Measurements from ENCODE around the gene PHLDB1. TPM values are rescaled to one million over a fixed set of nuclear protein-coding genes. Genes with fewer than 3 reads are reported as not detected.

PHLDB1 gene
- total and polyA plus RNA-seq, 11 donors: 86.0 to 129 (median 113) TPM

DNA sequence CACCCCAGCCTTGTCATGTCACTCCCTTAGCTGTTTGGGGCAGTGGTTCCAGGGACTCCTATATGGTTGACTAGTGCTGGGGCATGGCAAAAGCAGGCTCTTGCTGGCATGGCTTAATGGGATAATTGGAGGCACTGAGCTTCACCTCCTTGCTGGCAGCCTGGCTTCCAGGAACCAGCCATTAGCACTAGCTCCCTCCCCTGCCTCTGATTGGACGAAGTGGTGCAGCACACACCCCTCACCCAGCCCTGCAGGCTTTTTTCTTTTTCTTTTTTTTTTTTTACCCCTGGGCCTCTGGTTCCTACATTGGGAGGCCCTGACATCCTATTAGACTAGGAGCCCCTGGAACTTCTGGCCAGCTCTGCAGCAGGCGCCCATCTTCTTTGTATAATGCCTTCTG is 18.6 kb downstream of the PHLDB1 start:
- peaks cover 3 to 84% (median 63%) of the 10 kb centered on the region in 12 donors for H3K4me1 ChIP-seq
- H3K27ac ChIP-seq: no peak overlapping the region
- H3K27me3 ChIP-seq: no peaks in the 10 kb centered on the region
- intact Hi-C loops (cut with DNase I): no loop called here
- TF ChIP-seq POLR2A (IDR thresholded peaks at IDR 0.05): no peak
- TF ChIP-seq CTCF (IDR thresholded peaks at IDR 0.05): no peak
- 84 to 88% (median 86%) methylated on average over 2 of the region's 2 CpGs for WGBS, 4 donors
- H3K9me3 ChIP-seq: no peaks in the 10 kb centered on the region
- ATAC-seq: no peak
- peaks cover 4 to 82% (median 62%) of the 10 kb centered on the region in 9 donors for H3K36me3 ChIP-seq
- no peak overlapping the region for H3K4me3 ChIP-seq
- DNase-seq: peak in 1 of 5 donors; percentile 19

GRCh38 chr11:118627566-118627965 is 20.2 kb downstream of the PHLDB1 start:
- Histone ChIP-seq H3K4me1 (peaks cover 0 to 82% (median 54%) of the 10 kb centered on the region in 12 donors), H3K4me3 (no peak overlapping the region), H3K27me3 (no peaks in the 10 kb centered on the region), H3K9me3 (no peaks in the 10 kb centered on the region), H3K36me3 (peaks cover 8 to 94% (median 78%) of the 10 kb centered on the region in 9 donors), H3K27ac (peak overlapping the region in 9 of 12 donors; percentile 32 to 81 (median 63))
- DNase-seq: no peak
- TF ChIP-seq POLR2A (IDR thresholded peaks at IDR 0.05) (no peak), CTCF (IDR thresholded peaks at IDR 0.05) (no peak)
- intact Hi-C loops (cut with DNase I): no loop called here
- WGBS, 4 donors: 86 to 100% (median 90%) methylated on average over 7 to 10 of the region's 10 CpGs
- ATAC-seq: no peak

DNA sequence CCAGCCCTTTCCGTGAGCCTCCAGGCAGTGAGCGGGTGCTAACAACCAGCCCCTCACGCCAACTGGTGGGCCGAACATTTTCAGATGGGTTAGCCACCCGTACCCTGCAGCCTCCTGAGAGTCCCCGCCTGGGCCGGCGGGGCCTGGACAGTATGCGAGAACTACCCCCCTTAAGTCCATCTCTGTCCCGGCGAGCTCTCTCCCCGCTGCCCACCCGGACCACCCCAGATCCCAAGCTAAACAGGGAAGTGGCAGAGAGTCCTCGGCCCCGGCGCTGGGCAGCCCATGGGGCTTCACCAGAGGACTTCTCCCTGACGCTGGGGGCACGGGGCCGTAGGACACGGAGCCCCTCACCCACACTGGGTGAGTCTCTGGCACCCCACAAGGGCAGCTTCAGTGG is 20.6 kb downstream of the PHLDB1 start:
- ATAC-seq: no peak
- intact Hi-C loops (cut with DNase I): no loop called here
- TF ChIP-seq CTCF (IDR thresholded peaks at IDR 0.05): no peak
- no peak for TF ChIP-seq POLR2A (IDR thresholded peaks at IDR 0.05)
- 74 to 94% (median 87%) methylated on average over 15 to 20 of the region's 20 CpGs for WGBS, 4 donors
- peak overlapping the region in 10 of 12 donors; percentile 32 to 81 (median 58) for H3K27ac ChIP-seq
- peaks cover 8 to 97% (median 83%) of the 10 kb centered on the region in 9 donors for H3K36me3 ChIP-seq
- H3K9me3 ChIP-seq: no peaks in the 10 kb centered on the region
- peaks cover 0 to 82% (median 53%) of the 10 kb centered on the region in 12 donors for H3K4me1 ChIP-seq
- H3K27me3 ChIP-seq: no peaks in the 10 kb centered on the region
- no peak for DNase-seq
- no peak overlapping the region for H3K4me3 ChIP-seq

- peak in 4 of 5 donors; percentile 47 to 91 (median 84) for DNase-seq
- ATAC-seq: peak; percentile 32 to 79 (median 48)
- H3K27me3 ChIP-seq: no peaks in the 10 kb centered on the region
These were observed 21.0 kb downstream of the PHLDB1 start for GRCh38 chr11:118628432-118628831.

More at GRCh38 chr11:118628432-118628831, 21.0 kb downstream of the PHLDB1 start:
- no peaks in the 10 kb centered on the region for H3K9me3 ChIP-seq
- H3K36me3 ChIP-seq: peaks cover 8 to 97% (median 87%) of the 10 kb centered on the region in 9 donors
- no peak for TF ChIP-seq CTCF (IDR thresholded peaks at IDR 0.05)
- H3K27ac ChIP-seq: peak overlapping the region in 10 of 12 donors; percentile 32 to 81 (median 58)
- WGBS, 4 donors: 32 to 61% (median 53%) methylated on average over 13 of the region's 13 CpGs
- intact Hi-C loops (cut with DNase I): no loop called here
- peaks cover 0 to 82% (median 53%) of the 10 kb centered on the region in 12 donors for H3K4me1 ChIP-seq
- no peak overlapping the region for H3K4me3 ChIP-seq

All from heart left ventricle (tissue), 16 donors.